GM19023 (cell line): ENCODE data around the gene KCNE4.

ENCODE experiments used
- ATAC-seq: cut with Tn5 transposase; IDR thresholded peaks from one replicate; pipeline ENCODE4 v1.9.1; 2021; ENCODE audit warnings: mild to moderate bottlenecking, moderate library complexity; ENCODE audit not compliant: unreplicated experiment

The KCNE4 gene

DNA sequence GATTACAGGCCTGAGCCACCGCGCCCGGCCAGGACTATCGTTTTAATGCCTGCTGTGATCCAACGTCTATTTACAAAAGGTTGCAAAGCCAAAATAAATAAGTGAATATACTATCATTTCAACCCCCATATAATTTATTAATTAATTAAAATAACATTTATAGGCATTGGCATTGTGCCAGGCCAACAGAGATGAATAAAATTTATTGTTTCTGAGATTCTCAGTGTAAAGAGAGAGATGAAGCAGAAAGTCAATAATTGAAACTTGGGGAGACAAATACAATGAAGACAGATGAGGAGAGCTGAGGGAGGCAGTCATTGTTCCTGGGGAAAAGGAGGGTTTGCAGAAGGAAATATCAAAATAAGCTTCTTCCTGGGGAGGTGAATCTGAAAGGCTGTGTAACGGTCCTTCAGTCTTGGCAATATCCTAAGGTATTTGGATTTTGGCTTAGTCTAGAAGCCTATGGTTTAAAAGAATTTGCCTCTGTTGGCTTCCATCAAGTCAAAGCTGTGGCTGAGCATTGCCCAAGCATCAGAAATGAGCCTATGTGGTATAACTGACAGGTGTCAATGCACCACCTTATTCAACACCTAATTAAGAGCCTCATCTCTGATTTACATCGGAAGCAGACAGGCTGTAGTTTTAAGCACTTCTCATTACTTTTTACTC lies 31.5 kb downstream of the KCNE4 start:
- ATAC-seq: no peak

DNA sequence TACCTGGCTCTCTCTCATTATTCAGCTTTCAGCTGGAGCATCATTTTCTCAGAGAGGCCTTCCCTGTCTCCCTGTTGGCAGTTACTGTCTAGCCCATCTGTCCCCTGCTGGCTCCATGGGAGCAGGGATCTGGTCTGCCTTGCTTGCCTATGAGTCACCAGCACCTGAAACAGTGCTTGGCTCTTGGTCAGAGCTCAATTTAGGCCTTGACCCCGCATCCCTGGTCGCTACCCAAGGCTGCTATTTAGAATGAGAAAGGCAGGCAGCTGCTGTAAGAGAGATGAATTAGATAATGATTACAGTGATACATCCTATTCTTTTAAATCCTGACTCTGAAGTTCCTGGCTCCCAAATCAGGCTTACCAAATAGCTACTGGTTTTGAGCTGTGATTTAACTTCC lies 32.9 kb downstream of the KCNE4 start:
- no peak for ATAC-seq

DNA sequence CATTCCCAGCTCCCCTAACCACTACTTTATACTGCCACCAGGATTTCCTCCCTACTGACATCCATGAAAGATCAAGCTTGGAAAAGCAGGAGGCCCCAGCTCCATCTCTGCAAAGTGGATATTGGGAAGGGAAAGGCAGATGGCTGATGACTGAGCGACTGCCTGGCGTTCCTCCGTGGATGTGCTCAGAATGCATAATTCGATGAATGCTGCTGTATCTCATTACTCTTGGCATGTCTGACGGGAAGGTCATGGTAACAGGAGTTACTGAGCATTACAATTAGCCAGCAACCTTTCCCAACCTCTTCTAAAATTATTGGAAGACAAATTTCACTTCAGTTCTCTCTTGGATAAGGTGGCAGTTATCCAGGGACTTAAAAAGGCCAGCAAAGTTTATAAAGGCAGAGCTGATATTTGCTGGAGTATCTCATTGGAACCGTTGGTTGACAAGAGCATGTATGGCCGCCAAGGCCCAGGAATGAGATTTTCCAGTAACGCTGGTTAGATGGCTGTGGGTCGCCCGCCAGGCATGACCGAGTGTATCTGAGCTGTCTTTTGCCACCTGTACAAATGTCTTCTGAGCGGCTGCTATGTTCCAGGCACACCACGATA lies 34.5 kb downstream of the KCNE4 start:
- no peak for ATAC-seq

DNA sequence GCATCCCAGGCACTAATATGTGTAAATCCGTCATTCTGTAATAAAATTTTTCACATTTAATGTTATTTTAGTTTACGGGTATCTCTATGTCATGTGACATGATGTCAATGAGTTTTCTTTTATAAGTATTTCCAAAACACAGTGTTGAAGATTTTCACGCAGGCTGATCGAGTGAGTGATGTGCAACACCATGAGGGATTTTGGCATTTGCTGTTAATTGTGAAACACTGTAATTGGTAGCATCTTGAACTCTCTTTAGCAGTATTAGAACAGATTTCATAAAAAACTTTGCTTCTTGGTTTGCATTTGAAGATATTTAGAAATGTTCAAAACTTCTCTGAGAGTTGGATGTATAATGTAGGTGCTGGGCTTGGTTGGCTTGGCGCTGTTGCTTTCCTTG lies 35.5 kb downstream of the KCNE4 start:
- no peak for ATAC-seq

DNA sequence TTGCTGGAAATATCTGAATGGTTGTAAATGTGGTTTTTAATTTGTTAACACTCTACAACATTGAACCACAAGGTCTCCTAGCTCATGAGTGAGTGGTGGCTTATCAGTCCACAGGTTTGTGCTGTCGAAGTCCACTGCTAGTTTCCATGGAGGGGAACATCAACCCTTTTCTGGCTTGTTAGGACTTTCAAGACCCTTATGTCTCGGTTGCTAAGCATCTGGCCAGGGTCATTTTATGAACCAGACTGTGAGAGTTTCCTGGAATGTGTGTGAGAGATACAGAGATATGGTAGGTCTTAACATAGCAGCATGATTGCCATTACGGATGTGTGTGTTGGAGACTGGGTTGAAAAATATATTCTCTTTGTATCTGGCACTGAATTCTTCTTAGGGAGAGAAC lies 36.9 kb downstream of the KCNE4 start:
- no peak for ATAC-seq

DNA sequence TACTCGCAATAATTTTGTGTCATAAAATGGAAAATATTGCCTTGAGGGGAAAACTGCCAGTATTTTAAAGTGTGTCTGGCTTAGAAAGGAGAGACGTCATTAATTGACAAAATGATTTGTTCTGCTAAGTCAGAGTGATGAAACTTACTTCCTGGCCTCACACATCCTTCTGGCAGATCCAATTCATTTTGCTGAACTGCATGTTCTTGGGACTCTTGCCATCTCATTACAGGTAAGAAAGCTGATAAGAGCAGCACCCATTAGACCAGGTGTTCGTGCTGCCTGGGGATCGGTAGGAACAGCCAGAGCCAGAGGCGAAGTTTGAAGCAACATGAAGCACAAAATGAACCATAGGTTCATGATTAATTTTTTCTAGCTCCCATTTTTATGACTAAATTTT lies 38.0 kb downstream of the KCNE4 start:
- ATAC-seq: no peak

DNA sequence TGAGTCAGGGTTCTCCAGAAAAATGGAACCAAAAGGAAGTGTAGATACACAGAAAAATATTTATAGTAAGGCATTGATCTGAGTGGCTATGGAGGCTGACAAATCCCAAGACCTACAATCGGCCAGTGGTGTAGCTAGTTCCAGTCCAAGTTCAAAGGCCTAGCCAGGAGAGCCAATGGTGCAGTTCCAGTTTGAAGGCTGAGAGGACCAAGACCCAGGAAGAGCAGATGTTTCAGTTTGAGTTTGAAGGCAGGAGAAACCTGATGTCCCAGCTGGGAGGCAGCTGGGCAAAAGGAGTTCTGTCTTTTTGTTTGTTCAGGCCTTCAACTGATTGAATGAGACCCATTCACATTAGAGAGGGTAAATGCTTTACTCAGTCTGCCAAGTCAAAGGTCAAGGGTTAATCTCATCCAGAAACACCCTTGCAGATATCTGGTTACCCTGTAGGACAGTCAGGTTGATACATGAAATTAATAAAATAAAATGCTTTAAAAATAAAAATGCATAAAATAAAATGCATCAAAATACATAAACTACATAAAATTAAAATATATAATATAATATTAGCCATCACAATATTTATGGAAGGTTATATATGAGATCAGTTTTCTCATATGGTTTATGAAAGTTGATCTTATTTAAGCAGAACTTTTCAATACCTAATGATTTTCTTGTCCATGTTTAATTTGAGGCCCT lies 38.7 kb downstream of the KCNE4 start:
- ATAC-seq: no peak

DNA sequence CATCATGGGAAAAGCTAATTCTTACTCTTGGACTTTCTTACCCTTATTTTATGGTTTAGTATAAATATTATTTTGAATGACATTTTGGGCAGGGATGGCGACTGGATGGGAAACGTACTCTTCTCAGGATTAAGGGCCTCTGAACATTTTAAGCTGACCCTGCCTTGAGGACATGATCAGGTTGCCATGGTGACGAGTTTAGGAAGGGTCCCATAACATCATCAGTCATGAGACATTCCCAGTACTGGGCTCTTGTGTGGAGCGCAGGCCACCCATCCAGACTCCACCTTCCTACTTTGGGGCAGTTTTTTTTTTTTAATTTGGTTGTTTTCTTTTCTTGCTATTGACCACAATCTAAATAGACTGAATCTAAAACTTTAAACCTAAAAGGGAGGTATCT lies 40.7 kb downstream of the KCNE4 start:
- ATAC-seq: no peak

DNA sequence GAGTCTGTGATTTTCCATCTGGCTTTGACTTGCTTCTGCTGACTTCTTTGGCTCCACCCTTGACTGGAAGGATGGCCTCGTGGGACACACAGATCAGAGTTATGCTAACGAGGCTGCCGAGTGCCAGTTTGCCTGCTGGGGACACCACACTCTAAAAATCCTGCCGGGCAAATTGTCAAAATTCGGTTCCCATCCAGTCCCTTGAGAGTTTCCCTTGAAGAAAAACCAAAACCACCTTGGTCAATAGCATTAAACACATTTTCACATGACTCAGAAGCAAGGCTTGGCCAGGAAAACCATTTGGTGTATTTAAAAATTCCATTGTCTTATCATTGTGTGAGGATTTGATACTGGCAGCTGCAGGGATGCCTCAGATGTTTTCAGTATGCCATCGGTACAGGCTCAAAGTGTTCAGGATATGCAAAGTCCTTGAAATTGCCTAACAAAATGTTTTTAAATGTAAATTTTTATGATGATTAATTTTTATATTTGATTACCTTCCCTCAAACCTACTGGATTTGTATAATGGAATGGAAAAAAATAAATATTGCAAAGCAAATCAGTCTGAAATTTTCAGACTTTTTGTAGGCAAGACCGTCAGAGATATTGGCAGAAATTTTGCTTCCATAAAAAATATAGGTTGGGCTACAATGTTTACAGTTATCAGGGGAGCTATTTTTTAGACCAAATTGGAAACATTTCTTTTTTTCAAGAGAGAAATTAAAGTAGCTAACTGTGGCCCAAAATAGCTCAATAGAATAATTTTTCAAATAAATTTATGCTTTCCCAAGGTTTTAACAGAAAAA lies 41.6 kb downstream of the KCNE4 start:
- no peak for ATAC-seq

DNA sequence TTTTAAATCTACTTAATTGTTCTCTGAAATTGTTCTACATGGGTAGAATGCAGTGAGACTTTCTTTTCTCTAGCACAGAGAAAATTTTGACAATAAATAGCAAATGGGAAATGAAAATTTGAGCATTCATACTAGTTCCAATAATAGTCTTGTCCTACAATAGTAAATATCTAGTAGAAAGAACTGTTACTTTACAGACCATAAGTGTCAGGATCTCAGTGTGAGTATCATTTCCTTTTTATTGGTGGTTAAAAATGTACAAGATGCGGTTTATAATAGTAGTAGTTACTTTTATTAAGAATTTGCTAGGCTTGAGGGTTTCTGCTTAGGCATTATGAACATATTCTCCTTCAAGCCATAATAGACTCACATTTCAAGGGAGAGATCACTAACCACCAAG lies 43.2 kb downstream of the KCNE4 start:
- no peak for ATAC-seq

DNA sequence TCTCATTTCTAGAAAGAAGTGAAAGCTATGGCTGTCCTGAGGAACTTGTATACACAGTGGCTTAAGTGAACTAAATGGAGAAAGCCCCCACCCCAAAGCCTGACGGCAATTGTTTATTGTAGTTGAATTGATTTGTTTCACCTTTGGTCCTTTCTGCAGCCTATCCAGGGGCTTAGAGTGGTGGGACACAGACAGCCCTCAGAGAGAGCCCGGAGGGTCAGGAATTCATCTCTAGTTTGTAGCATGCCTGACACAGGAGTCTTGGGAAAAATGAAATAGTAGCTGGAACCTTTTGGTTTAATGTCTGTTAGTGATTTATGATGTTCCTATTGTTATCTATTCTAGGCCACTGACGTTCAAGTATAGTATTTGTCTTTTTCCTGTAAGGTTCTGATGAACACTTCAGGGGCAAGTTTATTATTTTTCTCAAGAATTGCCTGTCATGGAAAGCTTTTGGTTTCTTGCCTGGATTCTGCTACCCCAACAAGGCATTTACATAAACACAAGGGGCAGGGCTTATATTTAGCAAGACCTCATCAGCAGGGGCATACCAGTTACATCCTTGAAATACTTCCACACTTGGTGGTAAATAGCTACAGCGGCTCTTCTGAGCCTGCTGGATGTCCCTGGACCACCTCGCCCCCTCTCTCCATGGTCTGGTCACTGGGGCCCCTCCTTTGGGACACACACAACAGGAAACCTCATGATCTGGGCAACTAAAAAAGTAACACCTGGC lies 44.4 kb downstream of the KCNE4 start:
- no peak for ATAC-seq

DNA sequence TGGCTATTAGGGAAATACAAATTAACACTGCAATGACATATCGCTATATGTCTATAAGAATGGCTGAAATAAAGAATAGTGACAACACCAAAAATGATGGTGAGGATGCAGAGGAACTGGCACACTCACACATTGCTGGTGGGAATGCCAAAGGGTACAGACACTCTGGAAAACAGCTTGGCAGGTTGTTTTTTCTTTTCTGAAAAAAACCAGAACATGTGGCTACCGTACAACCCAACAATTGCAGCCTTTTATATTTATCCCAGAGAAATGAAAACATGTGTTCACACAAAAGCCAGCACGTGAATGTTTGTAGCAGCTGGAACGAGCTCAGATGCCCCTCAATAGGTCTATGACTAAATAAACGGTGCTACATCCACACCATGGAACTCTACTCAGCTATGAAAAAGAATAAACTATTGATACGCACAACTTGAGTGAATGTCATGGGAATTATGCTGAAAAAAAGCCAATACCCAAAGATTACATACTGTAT lies 45.9 kb downstream of the KCNE4 start:
- no peak for ATAC-seq

DNA sequence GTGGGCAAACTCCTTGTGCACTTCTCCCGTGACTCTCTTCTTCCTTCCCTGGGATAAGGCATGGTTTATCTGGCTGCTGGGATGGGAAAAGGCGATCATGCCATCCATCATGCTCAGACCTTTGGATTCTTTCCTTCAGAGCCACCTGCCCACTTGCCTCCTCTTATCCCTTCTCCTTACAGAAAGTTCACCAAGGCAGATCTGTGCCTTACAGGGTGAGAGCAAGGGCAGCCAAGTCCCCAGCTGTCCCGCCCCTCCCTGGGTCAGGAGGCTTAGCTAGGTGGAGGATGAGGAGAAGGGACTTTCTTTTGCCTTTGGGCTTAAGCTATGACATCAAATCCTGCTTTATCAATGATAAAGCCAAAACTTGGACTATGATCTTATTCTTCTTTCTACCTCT lies 47.6 kb downstream of the KCNE4 start:
- no peak for ATAC-seq

DNA sequence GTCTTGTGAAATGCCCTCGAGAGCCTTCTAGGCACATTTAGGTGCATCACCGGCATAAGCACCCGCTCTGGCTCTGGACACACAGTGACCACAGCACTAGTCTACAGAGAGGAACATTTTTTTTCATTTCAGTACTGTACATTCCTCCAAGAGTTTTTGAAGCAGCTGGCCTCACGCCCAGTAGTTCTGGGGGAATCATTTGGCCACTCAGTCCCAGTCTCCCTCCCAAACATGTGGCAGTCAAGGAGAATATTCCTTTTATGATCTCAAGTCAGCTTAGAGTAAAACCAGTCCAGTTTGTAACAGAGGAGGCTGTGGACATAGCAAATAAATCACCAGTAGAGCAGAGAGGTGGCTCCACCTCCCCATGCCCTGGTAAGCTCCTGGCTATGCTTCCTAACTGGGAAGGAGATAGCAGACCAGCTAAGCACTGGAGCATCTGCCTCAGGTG lies 48.1 kb downstream of the KCNE4 start:
- ATAC-seq: no peak

DNA sequence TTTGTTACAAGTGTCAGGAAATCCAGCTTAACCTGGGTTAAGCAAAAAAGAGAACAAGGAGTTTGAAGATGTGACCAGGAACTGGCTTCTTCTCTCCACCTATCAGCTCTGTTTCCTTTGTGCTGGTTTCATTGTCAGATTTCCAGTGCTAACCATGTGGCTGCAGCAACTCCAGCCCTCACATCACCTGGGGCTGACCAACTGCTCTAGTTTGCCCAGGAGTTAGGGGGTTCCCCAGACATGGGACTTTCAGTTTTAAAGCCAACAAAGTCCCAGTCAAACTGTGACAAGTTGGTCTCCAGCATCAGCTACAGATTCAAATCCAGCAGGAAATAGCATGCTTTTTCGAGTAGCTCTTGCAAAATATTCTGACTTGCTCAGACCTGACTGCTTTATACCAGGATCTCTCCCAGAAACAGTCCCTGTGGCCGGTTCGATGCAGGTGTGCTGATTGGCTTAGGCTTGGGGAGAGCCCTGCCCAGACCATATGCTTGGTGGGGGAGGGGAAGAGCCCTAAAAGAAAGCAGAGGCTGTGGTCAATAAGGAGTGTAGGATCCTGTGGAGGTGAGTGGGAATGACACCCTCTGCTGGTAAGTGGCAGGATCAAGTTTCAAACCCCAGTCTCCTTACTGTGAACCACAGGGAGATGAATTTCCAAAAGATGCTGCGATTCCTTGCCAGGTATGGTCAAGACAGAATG lies 49.5 kb downstream of the KCNE4 start:
- ATAC-seq: peak; percentile 86

DNA sequence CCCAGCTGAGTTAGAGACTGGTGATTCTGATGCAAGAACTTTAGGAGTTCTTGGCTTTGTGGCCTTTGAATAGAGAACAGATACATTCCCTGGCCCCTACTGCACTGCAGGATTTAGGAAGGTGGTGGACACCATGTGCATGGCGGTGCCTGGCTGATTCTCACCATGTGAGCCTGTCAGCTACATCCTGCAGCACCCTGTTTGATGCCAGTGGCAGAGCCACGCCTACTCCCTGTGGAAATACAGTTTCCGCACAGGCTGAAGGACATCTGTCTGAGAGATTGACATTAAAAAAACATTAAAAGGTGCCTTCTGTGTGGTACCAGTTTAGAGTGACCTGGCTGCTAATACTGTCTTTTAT lies 50.0 kb downstream of the KCNE4 start:
- no peak for ATAC-seq

DNA sequence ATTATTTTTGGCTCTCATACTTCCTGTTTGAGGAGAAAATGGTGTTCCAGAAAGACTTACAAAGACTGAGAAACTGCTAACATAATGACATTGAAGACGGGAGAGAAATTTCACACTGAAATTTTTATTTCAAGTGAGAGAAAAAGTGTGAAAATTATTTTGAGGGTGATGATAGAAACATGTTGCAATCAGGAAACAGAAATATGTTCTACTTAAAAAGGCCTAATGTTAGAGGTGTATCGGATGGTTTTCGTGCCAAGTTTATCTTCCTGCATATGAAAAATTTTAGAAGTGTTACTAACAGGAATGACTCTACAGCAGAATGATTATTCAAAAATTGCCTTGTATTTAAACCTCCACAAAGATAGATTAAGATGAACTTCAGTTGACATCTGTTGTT lies 50.5 kb downstream of the KCNE4 start:
- no peak for ATAC-seq

DNA sequence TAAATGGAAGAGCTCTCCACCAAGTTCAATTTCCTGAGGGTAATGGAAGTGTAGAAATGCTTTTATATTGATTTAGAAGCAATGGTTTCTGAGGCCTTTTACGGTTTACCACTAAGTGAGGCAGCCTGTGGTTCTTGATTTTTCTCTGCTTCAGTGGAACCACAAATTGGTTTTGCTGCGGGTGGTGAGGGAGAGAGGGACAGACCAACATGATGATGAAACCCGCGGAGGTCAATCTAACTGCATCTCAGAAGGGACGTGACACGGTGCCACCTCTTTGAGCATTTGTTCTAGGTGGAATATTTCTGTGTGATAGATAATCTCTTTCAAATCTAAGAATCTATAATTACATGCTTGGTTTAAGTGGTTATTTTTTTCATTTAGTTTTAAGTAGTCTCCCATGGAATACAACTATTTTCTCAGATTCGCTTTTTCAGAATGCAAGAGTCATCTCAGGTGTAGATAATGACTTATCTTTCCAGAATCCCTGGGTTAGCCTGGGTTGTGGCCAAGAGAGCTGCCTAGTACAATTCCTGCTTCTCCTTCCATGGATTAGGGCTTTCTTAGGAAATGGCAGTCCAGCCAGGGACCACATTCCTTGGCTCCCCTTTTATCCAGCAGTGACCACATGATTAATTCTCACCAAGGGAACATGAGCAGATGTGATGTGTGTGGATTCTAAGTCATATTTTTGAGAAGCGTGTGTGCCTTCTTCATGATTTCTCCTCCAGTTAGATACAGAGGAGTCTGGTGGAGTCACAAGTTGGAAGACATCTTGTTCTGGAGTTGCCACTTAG lies 52.5 kb downstream of the KCNE4 start:
- no peak for ATAC-seq
